Endothelial cell (in vitro differentiated cells): Measurements from ENCODE around the gene INAFM2. TPM values are rescaled to one million over a fixed set of nuclear protein-coding genes. Genes with fewer than 3 reads are reported as not detected.

ENCODE experiments used
- DNase-seq: peaks from one replicate; pipeline ENCODE4 v3.0.0; 2021; ENCODE audit warnings: low spot score
- H3K27ac Mint-ChIP-seq: one replicate; pipeline ENCODE4 v1.8.0; 2021; ENCODE audit warnings: mixed read lengths, inconsistent platforms; ENCODE audit not compliant: unreplicated experiment
- H3K27me3 Mint-ChIP-seq: one replicate; pipeline ENCODE4 v1.8.0; 2021; ENCODE audit warnings: mild to moderate bottlenecking, moderate library complexity, mixed read lengths, inconsistent platforms; ENCODE audit not compliant: unreplicated experiment
- H3K36me3 Mint-ChIP-seq: one replicate; pipeline ENCODE4 v1.8.0; 2021; ENCODE audit warnings: mild to moderate bottlenecking, low read depth, mixed read lengths, inconsistent platforms; ENCODE audit not compliant: unreplicated experiment
- H3K4me1 Mint-ChIP-seq: one replicate; pipeline ENCODE4 v1.8.0; 2021; ENCODE audit warnings: mild to moderate bottlenecking, mixed read lengths, inconsistent platforms; ENCODE audit not compliant: unreplicated experiment
- H3K4me3 Mint-ChIP-seq: one replicate; pipeline ENCODE4 v1.8.0; 2021; ENCODE audit warnings: mild to moderate bottlenecking, mixed read lengths, inconsistent platforms; ENCODE audit not compliant: unreplicated experiment
- H3K9me3 Mint-ChIP-seq: one replicate; pipeline ENCODE4 v1.8.0; 2021; ENCODE audit warnings: mixed read lengths, inconsistent platforms; ENCODE audit not compliant: unreplicated experiment
- total RNA-seq: library from RNA; stranded (reverse); fragmentation: NEBNext Ultra II Directional; extraction: Animal tissue kit (Norgen Biotek cat#: 25700); gene quantifications from one replicate; pipeline ENCODE4 v1.2.1, GENCODE V29; 2021; ENCODE audit not compliant: unreplicated experiment
- TF ChIP-seq, protein P1 (sequence below): fragments of 200-600 bp; sonication (generic); IDR thresholded peaks from one replicate; pipeline ENCODE4 v1.5.0; 2021; ENCODE audit warnings: antibody characterized with exemption; ENCODE audit not compliant: unreplicated experiment

INAFM2 gene
- total RNA-seq, 1 donor from 2014 or later: 17.7 TPM

DNA sequence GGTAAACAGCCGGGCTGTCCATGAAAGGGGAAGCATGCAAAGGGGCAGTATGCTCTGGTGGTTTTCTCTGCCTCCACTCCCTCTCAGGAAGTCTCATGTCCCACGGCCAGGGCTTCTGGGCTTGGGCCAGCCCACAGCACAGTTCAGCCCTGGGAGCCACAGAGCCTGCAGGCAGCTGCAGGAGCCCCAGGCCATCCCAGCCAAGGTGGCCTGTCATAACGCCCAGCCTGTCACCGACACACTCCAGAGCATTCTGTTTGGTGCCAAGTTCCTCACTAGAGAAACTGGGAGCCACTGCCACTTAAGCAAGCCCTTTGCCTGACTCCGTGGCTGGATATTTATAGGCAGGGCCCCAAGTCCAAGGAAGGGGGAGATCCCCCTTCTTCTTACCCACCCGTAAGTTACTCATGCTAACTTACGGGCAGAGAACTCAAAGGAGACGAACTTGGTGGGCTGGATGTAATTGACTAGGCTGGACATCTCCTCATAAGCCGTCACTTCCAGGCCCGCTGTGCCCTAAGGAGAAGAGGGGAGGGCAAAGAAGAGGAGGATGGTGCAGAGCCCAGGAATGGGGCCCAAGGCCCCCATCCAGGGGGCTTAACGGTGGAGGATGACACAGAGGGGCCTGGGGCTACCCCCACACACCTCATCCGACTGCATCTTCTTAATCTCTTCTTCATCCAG lies 27.5 kb upstream of the INAFM2 start:
- Mint-ChIP-seq H3K4me3 (no peak overlapping the region), H3K36me3 (peaks cover 27% of the 10 kb centered on the region), H3K27ac (no peak overlapping the region), H3K27me3 (peaks cover 24% of the 10 kb centered on the region), H3K9me3 (no peaks in the 10 kb centered on the region), H3K4me1 (peaks cover 9% of the 10 kb centered on the region)
- TF ChIP-seq, protein P1, sequence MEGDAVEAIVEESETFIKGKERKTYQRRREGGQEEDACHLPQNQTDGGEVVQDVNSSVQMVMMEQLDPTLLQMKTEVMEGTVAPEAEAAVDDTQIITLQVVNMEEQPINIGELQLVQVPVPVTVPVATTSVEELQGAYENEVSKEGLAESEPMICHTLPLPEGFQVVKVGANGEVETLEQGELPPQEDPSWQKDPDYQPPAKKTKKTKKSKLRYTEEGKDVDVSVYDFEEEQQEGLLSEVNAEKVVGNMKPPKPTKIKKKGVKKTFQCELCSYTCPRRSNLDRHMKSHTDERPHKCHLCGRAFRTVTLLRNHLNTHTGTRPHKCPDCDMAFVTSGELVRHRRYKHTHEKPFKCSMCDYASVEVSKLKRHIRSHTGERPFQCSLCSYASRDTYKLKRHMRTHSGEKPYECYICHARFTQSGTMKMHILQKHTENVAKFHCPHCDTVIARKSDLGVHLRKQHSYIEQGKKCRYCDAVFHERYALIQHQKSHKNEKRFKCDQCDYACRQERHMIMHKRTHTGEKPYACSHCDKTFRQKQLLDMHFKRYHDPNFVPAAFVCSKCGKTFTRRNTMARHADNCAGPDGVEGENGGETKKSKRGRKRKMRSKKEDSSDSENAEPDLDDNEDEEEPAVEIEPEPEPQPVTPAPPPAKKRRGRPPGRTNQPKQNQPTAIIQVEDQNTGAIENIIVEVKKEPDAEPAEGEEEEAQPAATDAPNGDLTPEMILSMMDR: no peak
- DNase-seq: no peak

- Mint-ChIP-seq H3K4me3 (peak overlapping the region; percentile 56), H3K27ac (peak overlapping the region; percentile 52), H3K4me1 (peaks cover 12% of the 10 kb centered on the region), H3K27me3 (peaks cover 24% of the 10 kb centered on the region), H3K36me3 (peaks cover 27% of the 10 kb centered on the region), H3K9me3 (no peaks in the 10 kb centered on the region)
- no peak for DNase-seq
- TF ChIP-seq, protein P1: no peak
Observed at GRCh38 chr15:40296561-40297230, 26.8 kb upstream of the INAFM2 start.

GRCh38 chr15:40297356-40297755 lies 26.1 kb upstream of the INAFM2 start:
- peaks cover 16% of the 10 kb centered on the region for H3K4me1 Mint-ChIP-seq
- H3K9me3 Mint-ChIP-seq: no peaks in the 10 kb centered on the region
- peaks cover 24% of the 10 kb centered on the region for H3K27me3 Mint-ChIP-seq
- TF ChIP-seq, protein P1: no peak
- peaks cover 27% of the 10 kb centered on the region for H3K36me3 Mint-ChIP-seq
- no peak overlapping the region for H3K27ac Mint-ChIP-seq
- H3K4me3 Mint-ChIP-seq: no peak overlapping the region
- no peak for DNase-seq

DNA sequence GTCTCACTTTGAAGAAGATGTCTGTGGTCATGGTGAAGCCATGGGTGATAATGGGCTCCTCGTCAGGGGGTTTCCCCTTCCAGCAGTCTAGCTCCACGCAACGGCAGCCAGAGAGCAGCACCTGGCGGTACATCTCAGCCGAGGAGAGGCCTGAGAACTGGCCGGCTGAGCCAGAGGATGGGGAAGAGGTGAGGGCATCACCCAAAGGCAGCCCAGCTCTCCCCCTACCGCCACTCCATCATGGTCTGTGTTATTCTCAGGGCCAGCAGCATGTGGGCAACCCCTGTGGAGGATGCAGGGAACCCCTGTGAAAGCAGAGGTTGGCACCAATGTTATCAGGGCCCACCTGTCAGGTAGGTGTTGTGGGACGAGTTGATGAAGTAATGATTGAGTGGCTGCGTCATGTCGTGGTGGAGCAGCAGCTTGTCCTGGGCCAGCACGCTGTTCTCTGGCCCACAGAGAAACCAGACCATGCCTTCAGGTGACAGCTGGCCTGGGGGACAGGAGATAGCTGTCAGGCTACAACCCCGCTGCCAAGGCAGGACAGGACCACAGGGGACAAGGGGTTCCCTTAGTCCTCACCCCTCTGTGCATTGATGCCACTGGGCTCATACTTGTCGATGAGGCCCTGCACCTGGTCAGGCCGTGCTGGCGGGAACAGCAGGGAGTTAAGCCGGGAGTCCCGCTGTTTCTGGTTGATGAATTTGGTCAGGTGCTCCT lies 25.1 kb upstream of the INAFM2 start:
- Mint-ChIP-seq H3K36me3 (peaks cover 27% of the 10 kb centered on the region), H3K4me1 (peaks cover 13% of the 10 kb centered on the region), H3K27ac (no peak overlapping the region), H3K4me3 (no peak overlapping the region), H3K27me3 (peaks cover 21% of the 10 kb centered on the region), H3K9me3 (no peaks in the 10 kb centered on the region)
- DNase-seq: no peak
- TF ChIP-seq, protein P1: no peak

- TF ChIP-seq, protein P1: no peak
- no peak for DNase-seq
- Mint-ChIP-seq H3K36me3 (peaks cover 27% of the 10 kb centered on the region), H3K27ac (no peak overlapping the region), H3K9me3 (no peaks in the 10 kb centered on the region), H3K4me3 (no peak overlapping the region), H3K27me3 (peaks cover 21% of the 10 kb centered on the region), H3K4me1 (peaks cover 11% of the 10 kb centered on the region)
Observed at GRCh38 chr15:40300367-40300766, 23.1 kb upstream of the INAFM2 start.
